SW480 (cell line): ENCODE results near the gene FOCAD.
"Not testable (repeated sequence)": the region's sequence is repeated elsewhere in the genome, so short reads cannot be mapped to it uniquely, and the experiment has no call there.

Experiments
- DNase-seq: peaks from one replicate; pipeline ENCODE4 v3.0.0-alpha.2; 2016; ENCODE audit warnings: low spot score

Gene FOCAD

DNA sequence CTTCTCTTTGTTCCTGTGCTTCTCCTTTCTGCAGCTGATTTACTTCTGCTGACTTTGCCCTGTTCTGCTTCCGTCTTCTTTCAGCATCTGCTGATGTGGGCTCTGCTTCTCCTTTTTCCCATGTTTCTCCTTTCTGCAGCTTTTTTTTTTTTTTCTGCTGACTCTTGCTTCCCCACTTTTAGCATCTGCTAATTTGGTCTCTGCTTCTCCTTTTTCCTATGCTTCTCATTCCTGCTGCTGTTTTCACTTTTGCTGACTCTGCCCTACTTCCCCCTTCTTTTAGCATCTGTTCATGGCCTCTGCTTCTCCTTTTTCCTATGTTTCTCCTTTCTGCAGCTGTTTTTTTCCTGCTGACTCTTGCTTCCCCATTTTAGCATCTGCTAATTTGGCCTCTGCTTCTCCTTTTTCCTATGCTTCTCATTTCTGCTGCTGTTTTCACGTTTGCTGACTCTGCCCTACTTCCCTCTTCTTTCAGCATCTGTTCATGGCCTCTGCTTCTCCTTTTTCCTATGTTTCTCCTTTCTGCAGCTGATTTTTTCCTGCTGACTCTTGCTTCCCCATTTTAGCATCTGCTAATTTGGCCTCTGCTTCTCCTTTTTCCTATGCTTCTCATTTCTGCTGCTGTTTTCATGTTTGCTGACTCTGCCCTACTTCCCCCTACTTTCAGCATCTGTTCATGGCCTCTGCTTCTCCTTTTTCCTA is 289.3 kb downstream of the FOCAD start:
- not testable (repeated sequence) for DNase-seq

DNA sequence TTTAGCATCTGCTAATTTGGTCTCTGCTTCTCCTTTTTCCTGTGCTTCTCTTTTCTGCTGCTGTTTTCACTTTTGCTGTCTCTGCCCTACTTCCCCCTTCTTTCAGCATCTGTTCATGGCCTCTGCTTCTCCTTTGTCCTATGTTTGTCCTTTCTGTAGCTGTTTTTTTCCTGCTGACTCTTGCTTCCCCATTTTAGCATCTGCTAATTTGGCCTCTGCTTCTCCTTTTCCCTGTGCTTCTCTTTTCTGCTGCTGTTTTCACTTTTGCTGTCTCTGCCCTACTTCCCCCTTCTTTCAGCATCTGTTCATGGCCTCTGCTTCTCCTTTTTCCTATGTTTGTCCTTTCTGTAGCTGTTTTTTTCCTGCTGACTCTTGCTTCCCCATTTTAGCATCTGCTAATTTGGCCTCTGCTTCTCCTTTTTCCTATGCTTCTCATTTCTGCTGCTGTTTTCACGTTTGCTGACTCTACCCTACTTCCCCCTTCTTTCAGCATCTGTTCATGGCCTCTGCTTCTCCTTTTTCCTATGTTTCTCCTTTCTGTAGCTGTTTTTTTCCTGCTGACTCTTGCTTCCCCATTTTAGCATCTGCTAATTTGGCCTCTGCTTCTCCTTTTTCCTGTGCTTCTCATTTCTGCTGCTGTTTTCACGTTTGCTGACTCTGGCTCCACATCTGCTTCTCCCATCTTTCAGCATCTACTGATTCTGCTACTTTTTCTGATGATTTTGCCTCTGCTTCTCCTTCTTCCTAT is 290.3 kb downstream of the FOCAD start:
- DNase-seq: not testable (repeated sequence)

DNA sequence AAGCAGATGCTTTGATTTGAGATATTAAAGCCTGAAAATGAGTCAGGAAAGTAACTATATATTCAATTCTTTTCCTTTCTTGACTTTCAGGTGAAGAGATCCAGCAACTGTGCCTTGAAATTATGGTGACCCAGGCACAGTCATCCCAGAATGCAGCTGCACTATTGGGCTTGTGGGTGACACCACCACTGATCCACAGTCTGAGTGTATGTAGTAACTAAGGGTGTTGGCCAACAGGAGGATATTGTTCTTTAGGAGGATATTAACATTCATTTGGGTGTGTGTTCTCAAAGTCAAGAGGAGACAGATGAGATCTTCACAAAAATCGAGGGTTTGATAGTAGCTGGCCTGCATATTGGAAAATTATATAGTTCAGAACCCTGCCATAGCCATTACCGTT is 294.2 kb downstream of the FOCAD start:
- no peak for DNase-seq

DNA sequence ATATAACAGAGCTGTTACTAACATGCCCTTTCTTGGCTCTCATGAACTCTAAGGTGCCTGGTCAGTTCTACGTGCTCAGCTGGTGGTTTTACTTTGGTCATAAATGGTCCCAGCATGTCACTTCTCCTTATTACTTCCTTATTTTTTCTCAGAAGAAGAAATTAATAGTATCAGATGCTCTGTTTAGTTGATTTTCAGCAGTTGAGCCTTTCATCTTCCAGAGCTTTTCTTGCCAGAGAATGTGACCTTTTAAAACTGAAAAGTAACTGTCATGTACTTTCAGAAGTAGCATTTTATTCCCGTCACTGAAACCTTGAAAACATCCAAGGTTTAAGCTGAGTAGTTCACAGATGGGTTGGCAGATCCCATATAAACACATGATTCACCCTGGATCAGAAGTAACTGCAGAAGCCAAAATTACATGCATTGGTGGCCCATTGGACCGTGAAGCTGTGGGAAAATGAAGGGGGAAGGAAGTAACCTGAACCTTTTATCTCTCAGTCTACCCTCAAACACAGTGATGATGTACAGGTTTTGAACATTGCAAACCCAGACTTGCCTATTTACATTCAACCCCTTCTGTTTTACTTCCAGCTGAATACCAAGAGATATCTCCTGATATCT is 296.9 kb downstream of the FOCAD start:
- no peak for DNase-seq

DNA sequence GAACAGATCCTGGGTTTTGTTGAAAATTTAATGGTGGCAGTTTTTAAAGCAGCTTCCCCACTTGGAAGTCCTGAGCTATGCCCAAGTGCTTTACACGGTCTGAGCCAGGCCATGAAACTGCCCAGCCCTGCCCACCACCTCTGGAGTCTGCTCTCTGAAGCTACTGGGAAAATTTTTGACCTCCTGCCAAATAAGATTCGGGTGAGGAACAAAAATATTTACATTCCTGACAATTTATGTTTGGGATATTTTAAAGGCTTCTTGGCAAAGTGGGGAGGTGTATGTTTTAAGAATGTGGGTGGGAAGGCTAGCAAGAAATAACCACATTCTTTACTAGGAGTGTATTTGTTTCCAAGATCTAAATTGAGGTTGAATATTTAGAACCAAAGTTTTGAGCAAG is 297.4 kb downstream of the FOCAD start:
- DNase-seq: no peak

DNA sequence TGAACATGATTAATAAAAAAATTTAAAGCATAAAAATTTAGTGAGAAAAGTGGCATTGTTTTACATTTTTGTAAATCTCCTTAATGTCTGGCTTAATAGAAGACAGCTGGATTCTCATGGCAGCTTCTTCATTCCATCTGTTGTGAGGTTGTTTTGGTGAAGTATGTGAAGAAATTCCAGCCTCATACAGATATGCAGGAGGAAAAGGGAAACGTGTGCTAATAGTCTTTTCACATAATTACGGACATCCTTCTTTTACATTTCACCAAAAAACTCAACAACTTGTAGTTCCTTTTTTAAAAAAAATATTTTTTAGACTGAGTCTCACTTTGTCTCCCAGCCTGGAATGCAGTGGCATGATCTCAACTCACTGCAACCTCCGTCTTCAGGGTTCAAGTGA is 300.4 kb downstream of the FOCAD start:
- no peak for DNase-seq

DNA sequence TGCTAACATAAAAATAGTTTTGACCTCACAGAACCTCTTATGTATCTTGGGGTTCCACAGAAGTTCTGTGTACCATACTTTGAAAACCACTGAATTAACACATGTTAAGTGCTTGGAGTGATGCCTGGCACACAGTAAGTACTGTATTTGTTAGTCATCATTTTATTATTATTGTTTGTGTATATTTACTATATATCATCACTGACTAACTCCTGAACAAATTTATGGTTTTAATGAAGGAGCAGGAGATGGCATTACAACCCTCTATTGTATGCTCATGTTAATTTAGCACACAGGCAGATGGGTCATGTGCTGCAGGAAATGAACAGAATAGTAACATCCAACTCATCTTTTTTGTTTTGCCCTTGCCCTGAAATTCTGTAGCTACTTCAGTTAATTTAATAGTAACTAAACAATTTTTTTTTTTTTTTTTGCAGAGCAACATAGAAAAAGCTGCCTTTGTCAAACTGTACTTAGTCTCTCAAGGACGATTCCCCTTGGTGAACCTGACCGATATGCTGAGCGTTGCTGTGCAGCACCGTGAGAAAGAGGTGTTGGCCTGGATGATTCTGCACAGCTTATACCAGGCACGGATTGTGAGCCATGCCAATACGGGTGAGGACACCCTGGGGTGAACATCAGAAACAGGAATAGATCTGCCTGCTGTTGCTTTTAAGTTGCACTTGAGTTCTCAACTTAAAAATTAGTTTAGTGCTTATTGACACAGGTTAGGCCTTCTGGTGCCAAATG is 302.0 kb downstream of the FOCAD start:
- no peak for DNase-seq

DNA sequence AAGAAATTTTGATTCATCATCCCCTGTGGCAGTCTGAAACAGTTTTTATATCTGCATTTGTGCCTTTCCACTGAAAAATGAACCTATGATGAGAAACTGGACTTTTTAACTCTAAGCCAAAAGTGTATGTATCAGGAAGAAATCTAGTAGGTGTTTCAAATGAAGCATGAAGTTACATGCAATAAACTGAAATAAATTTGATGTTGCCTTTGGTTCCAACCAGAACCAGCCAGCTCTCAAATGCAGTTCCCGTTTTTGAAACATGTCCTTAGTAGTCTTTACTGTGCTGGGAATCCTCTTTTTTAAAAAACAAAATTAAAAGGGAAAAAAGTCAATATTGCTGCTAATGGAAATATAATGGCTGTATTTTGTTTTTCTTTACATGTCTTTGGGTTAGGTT is 303.5 kb downstream of the FOCAD start:
- no peak for DNase-seq

DNA sequence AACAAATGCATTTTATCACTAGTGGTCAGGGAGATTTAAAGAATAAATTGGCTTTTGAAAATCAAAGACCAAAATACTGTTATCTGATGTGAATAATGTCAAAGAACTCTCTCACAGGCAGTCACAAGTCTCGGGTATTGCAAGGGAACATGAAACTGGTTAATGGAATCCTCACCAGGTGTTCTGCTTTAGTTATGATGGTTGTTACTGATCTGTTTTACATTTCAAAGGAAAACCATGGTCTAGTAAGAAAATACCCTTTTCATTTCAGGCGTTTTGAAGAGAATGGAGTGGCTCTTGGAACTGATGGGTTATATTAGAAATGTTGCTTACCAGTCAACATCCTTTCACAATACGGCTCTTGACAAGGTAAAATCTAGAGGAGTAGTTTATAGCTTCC is 304.0 kb downstream of the FOCAD start:
- DNase-seq: no peak

DNA sequence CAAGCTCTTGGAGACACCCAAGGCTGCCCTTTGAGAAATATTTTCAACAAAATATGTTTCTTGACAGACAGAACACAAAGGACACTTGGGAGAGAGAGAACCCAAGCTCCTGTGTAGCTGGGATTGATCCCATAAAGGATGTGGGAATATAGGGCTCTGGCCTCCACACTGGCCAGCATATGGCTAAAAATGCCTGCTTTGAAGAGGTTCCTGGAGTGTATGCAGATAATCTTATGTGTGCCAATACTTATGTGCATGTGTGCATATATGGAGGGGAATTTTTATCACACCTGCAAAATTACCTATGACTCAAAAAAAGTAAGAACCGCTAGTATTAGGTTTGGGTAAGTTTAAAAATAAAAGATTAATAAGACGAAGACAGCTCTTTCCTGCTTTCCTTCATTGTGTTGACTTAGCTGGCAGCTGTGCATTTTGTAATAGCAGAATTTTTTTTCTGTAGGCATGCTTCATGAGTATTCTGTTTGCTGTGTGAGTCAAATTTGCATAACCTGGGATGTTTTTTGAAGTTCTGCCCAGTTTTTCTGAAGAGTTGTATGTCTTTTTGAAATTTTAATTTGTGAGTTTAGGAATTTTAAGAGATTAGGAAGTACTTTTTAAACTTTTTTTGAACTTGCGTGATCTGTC is 304.7 kb downstream of the FOCAD start:
- no peak for DNase-seq

DNA sequence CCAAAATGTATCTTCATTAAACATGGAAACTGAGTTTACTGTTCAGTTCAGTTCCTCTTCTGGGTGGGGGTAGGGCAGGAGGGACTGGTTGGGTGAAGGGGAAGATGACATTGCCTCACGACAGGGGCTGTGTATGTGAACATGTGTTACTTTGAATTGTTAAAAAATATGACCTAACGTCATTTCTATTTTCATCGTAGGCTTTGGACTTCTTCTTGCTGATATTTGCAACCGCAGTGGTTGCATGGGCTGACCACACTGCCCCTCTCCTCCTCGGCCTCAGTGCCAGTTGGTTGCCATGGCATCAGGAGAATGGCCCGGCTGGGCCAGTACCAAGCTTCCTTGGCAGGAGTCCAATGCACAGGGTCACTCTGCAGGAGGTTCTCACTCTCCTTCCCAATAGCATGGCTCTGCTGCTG is 305.9 kb downstream of the FOCAD start:
- no peak for DNase-seq

DNA sequence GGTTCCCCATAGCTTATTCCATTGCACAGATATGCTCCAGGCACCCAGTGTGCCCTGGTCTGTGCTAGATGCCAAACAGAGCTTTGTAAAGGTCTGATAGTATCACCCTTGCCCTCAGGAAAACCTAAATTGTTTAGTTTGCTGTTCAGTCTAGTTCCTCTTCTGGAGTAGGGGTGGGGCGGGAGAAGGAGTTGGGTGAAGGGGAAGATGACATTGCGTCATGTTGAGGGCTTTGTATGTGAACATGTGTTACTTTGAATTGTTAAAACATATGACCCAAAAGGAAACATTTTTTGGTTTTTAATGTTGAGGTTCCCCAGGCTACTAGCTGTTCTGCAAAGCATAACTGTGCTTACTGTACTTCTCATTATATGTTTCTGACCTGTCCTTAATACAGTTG is 306.8 kb downstream of the FOCAD start:
- no peak for DNase-seq

DNA sequence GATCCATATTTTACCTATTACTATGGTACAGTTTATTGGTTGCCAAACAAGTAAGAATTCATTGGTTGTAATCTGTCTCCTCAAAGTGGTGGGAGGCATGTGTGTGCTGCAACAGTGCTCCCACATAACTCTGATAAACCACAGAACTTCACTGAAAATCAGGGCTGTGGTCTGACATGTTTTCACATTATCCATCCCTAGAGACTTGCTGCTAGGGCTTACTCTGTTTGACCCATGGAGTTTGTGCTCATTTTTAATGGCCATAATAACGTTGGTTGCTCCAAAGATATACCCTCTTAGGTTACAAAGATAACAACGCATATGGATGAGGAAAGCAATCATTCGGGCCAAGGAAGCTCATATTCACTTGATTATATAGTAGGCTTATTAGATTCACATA is 310.4 kb downstream of the FOCAD start:
- no peak for DNase-seq

DNA sequence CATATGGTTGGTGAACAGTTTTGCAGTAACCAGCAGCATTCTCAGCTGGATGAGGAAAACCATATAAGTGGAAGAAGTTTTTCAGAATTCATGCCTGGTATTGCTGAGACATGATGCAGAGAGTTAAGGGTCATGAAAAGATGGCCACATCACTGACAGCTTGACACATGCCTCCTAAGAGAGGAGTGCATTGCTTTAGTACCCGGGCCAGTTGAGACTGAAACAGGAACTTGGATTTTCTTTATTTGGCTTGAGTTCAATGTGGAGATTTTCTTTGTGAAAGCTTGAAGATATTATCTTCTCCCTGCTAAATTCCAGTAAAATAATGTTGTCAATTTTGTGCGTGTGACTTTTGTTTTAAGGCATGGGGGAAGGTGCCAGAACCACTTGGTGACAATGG is 311.6 kb downstream of the FOCAD start:
- DNase-seq: no peak

DNA sequence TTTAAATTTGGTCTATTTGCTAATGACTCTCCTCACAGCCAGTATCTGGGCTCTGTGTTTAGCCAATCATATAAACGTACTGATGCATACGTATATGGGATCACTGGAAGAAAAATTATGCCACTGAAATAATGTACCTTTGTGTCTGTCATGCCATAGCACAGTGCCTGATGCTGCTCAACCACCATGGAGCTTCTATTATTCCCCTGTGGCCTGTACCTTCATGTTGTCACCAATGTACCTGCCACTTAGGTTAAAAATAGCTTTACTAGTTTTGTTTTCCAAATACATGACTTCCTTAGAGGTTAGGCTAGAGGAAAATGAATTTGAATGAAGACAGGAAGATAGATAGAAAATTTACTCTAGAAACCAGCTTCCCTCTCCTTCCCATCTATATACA is 312.8 kb downstream of the FOCAD start:
- no peak for DNase-seq

DNA sequence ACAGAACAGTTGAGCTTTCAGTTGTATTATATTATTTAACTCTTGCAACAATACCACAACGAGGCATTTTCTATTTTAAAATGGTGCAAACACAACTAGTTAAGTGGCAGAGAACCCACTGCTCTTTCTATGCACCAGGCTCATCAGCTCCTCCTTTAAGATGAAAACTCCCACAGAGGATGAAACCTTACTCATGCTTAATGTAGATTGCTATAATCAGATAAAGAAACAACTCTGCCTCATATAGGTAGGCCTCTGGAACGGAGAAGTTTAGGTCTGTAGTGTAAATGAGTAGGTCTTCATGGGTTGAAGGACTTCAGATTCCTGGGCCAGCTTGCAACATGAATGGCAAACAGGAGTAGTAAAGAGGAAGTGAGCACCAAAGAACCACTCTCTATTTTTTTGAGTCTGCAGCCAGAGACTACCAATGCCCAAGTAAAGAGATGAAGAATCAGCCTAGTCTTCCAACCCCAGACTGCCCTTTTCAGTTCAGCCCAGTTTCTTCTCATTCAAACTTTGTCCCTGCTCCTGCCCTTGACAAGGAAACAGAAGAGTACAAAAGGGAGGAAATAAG is 313.5 kb downstream of the FOCAD start:
- no peak for DNase-seq

DNA sequence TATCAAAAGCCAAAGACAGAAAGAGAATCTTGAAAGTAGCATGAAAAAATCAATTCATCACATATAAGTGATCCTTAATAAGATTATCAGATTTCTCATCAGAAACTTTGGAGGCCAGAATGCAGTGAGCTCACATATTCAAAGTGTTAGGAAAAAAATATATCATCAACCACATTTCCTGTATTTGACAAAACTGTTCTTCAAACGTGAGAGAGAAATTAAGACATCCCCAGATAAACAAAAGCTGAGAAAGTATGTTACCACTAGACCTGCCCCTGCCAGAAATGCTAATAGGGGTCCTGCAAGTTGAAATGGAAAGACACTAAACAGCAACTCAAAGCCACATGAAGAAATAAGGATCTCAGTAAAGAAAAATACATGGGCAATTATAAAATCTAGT is 317.5 kb downstream of the FOCAD start:
- no peak for DNase-seq

DNA sequence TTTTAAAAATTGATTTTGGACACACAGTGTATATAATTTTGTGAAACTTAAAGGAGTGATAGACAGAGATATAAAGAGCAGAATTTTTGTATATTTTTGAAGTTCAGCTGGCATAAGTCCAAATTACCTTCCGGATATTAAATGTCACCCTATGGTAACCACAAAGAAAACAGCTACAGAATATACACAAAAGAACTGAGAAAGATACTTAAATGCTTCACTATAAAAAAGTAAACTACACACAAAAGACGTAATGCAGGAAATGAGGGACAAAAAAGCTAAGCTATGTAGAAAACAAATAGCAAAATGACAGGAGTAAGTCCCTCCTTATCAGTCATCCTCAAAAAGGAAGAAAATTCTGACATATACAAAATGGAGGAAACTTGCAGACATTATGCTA is 318.0 kb downstream of the FOCAD start:
- DNase-seq: no peak

DNA sequence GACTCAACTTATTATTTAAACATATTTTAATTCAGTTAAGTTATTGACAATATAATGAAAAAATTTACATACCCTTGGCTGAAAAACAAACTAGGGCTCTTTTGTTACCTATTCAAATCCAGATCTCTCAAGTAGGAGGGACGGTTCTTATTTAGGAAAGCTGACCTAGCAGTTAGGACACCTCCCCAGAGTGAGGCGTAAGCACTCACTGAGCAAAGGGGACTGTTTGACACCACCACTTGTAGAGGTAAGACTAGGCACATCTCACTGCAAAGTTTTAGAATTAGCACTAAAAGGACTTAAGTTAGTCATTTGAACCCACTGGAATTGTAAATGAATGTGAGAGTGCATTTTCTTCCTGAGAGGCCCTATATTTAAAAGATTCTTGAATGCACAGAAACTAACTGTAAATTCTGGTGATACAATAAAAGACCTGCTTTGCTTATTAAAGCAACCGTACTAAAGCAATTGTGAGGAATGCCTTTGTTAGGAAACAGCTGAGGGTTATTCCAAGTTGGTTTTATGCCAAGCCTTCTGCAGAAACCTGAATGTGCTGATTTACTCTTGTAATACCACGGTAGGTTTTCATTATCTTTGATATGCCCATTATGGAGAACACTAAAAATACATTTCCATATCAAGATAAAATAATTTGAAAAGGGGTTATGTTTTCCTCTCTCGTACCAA is 331.2 kb downstream of the FOCAD start:
- DNase-seq: no peak

DNA sequence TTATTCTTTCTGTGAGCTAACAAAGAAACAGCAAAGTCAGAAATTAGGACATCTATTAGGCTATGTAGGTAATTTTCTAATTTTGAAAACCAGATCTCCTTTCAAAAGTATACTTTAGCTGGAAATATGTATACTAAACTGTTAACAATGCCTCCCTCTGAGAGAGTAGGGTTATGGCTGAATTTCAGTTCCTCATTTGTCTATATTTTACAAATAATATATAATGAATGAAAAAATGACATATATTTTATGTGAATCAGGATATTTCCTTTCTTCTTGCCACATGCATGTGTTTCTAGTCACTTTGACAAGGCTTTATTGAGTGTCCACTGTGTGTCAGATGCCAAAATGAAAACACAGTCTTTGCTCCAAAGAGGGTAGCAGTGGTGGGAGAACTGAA is 331.9 kb downstream of the FOCAD start:
- DNase-seq: no peak
